ENCODE measurements around the gene PRORP.

DNA sequence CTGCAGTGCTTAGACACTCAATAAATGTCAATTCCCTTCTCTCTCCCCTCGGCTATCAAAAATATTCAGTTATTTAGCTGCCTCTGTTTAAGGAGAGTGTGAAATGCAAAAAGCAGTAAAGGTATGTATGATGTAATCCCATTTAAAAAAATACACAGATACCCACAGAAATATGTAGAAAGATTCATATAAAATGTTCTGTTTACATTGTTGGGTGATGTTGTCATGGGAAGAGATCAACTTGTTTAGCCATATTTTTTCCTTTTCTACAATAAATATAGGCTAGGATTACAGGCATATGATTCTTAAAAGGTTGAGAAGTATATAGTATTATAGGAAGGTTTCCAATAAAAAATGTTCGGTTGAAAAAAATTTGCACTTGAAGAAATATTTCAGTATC is 8.3 kb upstream of the PRORP start:
- TF ChIP-seq, protein P1, sequence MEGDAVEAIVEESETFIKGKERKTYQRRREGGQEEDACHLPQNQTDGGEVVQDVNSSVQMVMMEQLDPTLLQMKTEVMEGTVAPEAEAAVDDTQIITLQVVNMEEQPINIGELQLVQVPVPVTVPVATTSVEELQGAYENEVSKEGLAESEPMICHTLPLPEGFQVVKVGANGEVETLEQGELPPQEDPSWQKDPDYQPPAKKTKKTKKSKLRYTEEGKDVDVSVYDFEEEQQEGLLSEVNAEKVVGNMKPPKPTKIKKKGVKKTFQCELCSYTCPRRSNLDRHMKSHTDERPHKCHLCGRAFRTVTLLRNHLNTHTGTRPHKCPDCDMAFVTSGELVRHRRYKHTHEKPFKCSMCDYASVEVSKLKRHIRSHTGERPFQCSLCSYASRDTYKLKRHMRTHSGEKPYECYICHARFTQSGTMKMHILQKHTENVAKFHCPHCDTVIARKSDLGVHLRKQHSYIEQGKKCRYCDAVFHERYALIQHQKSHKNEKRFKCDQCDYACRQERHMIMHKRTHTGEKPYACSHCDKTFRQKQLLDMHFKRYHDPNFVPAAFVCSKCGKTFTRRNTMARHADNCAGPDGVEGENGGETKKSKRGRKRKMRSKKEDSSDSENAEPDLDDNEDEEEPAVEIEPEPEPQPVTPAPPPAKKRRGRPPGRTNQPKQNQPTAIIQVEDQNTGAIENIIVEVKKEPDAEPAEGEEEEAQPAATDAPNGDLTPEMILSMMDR (IDR thresholded peaks at IDR 0.05; ENCODE audit: low read length), result no peak
- no peak for TF ChIP-seq EZH2 (optimal IDR thresholded peaks at IDR 0.05; ENCODE audit: low read depth, low read length)
